Common myeloid progenitor, CD34-positive (primary cell): Measurements from ENCODE around the gene UFD1.

ENCODE experiments used
- CTCF ChIA-PET: fragments of 350-600 bp; sonication (Branson Sonifier 250); formaldehyde crosslinking; loops from one replicate; lab custom pipeline; 2021; ENCODE audit warnings: antibody characterized with exemption; lab: Charles Lee
- POLR2A ChIA-PET: fragments of 350-600 bp; sonication (Branson Sonifier 250); formaldehyde crosslinking; loops from one replicate; lab custom pipeline; 2021; ENCODE audit warnings: antibody characterized with exemption; lab: Charles Lee
- DNase-seq, 3 donors: peaks; one replicate each; pipeline versions ENCODE4 v3.0.0 to v3.0.0-alpha.2; 2013
- H3K27ac ChIP-seq, 2 experiments: 1 replicate in 1 of 2; 2 replicates in 1 of 2; pipeline ENCODE4 v1.7.0; 2013; ENCODE audit warnings: inconsistent platforms in 2 of 2, low read length in 2 of 2, mild to moderate bottlenecking in 2 of 2, low read depth in 1 of 2, moderate library complexity in 1 of 2; ENCODE audit not compliant: severe bottlenecking in 2 of 2, insufficient read depth in 1 of 2, poor library complexity in 1 of 2
- H3K27me3 ChIP-seq, 5 experiments: replicated peaks in 2 of 5; 1 replicate in 3 of 5; 2 replicates in 2 of 5; pipeline versions ENCODE4 v1.6.1 to v1.7.0; 2013; ENCODE audit warnings: low read length in 4 of 5, mild to moderate bottlenecking in 2 of 5, moderate library complexity in 2 of 5, inconsistent platforms in 1 of 5; ENCODE audit not compliant: insufficient read depth in 5 of 5, control insufficient read depth in 4 of 5
- H3K36me3 ChIP-seq, 4 experiments: 1 replicate in 2 of 4; 2 replicates in 2 of 4; pipeline versions ENCODE4 v1.6.1 to v1.7.0; 2013; ENCODE audit warnings: low read length in 3 of 4, control low read depth in 1 of 4, mild to moderate bottlenecking in 1 of 4; ENCODE audit not compliant: control insufficient read depth in 4 of 4, insufficient read depth in 4 of 4
- H3K4me1 ChIP-seq, 4 experiments: 1 replicate in 3 of 4; 2 replicates in 1 of 4; pipeline versions ENCODE4 v1.6.1 to v1.7.1; 2013; ENCODE audit warnings: low read length in 3 of 4, mild to moderate bottlenecking in 3 of 4, control low read depth in 1 of 4, inconsistent platforms in 1 of 4, moderate library complexity in 1 of 4; ENCODE audit not compliant: control insufficient read depth in 4 of 4, insufficient read depth in 4 of 4; ENCODE audit errors: control extremely low read depth in 1 of 4
- H3K4me3 ChIP-seq, 7 experiments: 1 replicate in 4 of 7; 2 replicates in 3 of 7; pipeline versions ENCODE4 v1.5.1 to v1.7.0; 2013; ENCODE audit warnings: mild to moderate bottlenecking in 7 of 7, low read length in 6 of 7, moderate library complexity in 6 of 7, inconsistent platforms in 2 of 7, low read depth in 2 of 7, control low read depth in 1 of 7; ENCODE audit not compliant: insufficient read depth in 4 of 7, control insufficient read depth in 1 of 7; ENCODE audit errors: extremely low read depth in 1 of 7
- H3K9me3 ChIP-seq, 5 experiments: 1 replicate in 4 of 5; 2 replicates in 1 of 5; pipeline versions ENCODE4 v1.6.1 to v1.7.1; 2013; ENCODE audit warnings: low read length in 4 of 5, mild to moderate bottlenecking in 2 of 5, inconsistent platforms in 1 of 5, low read depth in 1 of 5, moderate library complexity in 1 of 5; ENCODE audit not compliant: control insufficient read depth in 4 of 5, insufficient read depth in 2 of 5; ENCODE audit errors: control extremely low read depth in 1 of 5
- WGBS: methylation state at CpG from one replicate; pipeline ENCODE4 v1.1.5; 2013; ENCODE audit not compliant: insufficient coverage; 5-methylcytosine and 5-hydroxymethylcytosine counted together

UFD1 gene

DNA sequence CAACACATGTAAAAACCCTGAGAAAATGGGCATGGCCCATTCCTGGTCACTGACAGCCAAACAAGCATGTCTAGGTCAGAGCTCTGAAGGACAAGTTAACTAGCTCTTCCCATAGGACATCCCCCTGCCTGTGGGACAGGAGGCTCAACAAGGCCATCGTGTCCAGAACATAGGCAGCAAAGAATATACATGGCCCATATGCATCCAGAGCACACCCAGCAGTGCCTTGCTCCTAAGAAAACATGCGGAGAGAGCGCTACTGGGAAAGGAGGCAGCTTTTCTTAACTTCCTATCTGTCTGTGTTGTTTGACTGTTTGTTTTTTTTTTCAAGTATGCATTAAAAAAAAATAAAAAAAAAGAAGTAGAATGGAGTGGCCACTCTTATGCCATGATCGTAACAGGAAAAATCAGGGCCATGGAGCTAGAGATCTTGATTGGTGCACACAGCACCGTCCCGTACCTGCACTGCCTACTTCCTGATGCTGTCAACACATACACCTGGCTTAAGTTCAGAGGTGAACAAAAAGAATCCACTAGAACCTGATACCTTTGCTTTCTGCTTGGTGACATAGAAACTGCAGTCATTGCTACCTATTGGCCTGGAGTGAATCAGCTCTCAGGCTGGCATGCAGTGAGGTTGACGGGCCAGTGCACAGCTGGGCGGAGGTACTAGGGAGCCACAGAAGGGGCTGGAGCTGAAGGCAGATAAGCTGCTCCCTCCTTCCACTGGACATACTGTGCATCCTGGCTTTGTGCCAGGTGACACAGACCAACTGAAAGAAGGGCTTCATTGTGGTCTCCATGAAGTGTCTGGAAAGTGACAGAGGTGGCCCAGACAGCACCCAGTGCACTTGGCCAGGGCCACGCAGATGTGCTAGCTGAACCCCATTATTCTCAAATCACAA is 11.9 kb downstream of the UFD1 start:
- Histone ChIP-seq H3K9me3 (no peaks in the 10 kb centered on the region), H3K27me3 (no peaks in the 10 kb centered on the region), H3K27ac (no peak overlapping the region), H3K4me1 (no peaks in the 10 kb centered on the region), H3K36me3 (peaks cover 23 to 92% (median 70%) of the 10 kb centered on the region in 4 experiments), H3K4me3 (no peak overlapping the region)
- CTCF ChIA-PET = interaction anchor here (0.6 to 1.8 kb wide), 3 partner anchors 11 to 497 kb away, joined by 3 to 5 read pairs (median 4); no protein-coding TSS in a partner anchor
- DNase-seq = no peak
- WGBS = 98% methylated on average over 7 of the region's 9 CpGs
- POLR2A ChIA-PET = no interaction called here

- H3K4me3 ChIP-seq = no peak overlapping the region
- no peak overlapping the region for H3K27ac ChIP-seq
- no peaks in the 10 kb centered on the region for H3K27me3 ChIP-seq
- ChIA-PET CTCF (interaction anchor here (1.8 kb wide), 2 partner anchors 11 to 15 kb away, joined by 4 to 5 read pairs; no protein-coding TSS in a partner anchor), POLR2A (no interaction called here)
- 95% methylated on average over 12 of the region's 14 CpGs for WGBS
- DNase-seq = no peak
- no peaks in the 10 kb centered on the region for H3K4me1 ChIP-seq
- peaks cover 23 to 85% (median 64%) of the 10 kb centered on the region in 4 experiments for H3K36me3 ChIP-seq
- no peaks in the 10 kb centered on the region for H3K9me3 ChIP-seq
These were observed 12.8 kb downstream of the UFD1 start for GRCh38 chr22:19466126-19466716.

GRCh38 chr22:19464975-19465374 is 14.0 kb downstream of the UFD1 start:
- peaks cover 23 to 78% (median 58%) of the 10 kb centered on the region in 4 experiments for H3K36me3 ChIP-seq
- no peak overlapping the region for H3K27ac ChIP-seq
- H3K4me3 ChIP-seq = no peak overlapping the region
- 100% methylated on average over 4 of the region's 4 CpGs for WGBS
- no peak for DNase-seq
- no peaks in the 10 kb centered on the region for H3K9me3 ChIP-seq
- H3K4me1 ChIP-seq = no peaks in the 10 kb centered on the region
- H3K27me3 ChIP-seq = no peaks in the 10 kb centered on the region
- CTCF ChIA-PET = interaction anchor here (0.9 to 1.3 kb wide), 2 partner anchors 12 to 31 kb away, joined by 3 read pairs; no protein-coding TSS in a partner anchor
- POLR2A ChIA-PET = no interaction called here

DNA sequence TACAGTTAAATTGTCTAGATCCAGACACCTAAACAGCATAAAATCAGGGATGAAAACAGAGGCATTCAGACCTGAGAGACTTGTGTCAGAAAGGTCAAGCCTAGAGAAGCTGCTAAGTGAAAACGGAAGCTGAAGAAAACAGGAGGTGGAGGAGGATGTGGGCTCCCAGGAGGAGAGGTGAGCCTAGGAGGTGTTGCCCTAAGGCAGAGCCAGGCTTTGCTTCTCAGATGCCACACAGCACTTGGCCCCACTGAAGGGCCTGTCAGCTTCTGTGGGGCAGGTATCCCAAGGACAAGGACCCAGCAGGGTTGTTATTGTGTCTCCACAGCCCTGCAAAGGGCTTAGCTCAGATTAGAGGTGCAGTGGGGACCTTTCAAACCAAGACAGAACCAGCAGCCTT is 14.4 kb downstream of the UFD1 start:
- CTCF ChIA-PET = interaction anchor here (1.0 to 1.3 kb wide), 3 partner anchors 9 to 165 kb away, joined by 3 to 4 read pairs (median 3); no protein-coding TSS in a partner anchor
- H3K27ac ChIP-seq = no peak overlapping the region
- H3K4me1 ChIP-seq = no peaks in the 10 kb centered on the region
- H3K9me3 ChIP-seq = no peaks in the 10 kb centered on the region
- peaks cover 20 to 74% (median 54%) of the 10 kb centered on the region in 4 experiments for H3K36me3 ChIP-seq
- no peak overlapping the region for H3K4me3 ChIP-seq
- POLR2A ChIA-PET = no interaction called here
- no peaks in the 10 kb centered on the region for H3K27me3 ChIP-seq
- WGBS = 82% methylated on average over 1 of the region's 1 CpG
- no peak for DNase-seq

DNA sequence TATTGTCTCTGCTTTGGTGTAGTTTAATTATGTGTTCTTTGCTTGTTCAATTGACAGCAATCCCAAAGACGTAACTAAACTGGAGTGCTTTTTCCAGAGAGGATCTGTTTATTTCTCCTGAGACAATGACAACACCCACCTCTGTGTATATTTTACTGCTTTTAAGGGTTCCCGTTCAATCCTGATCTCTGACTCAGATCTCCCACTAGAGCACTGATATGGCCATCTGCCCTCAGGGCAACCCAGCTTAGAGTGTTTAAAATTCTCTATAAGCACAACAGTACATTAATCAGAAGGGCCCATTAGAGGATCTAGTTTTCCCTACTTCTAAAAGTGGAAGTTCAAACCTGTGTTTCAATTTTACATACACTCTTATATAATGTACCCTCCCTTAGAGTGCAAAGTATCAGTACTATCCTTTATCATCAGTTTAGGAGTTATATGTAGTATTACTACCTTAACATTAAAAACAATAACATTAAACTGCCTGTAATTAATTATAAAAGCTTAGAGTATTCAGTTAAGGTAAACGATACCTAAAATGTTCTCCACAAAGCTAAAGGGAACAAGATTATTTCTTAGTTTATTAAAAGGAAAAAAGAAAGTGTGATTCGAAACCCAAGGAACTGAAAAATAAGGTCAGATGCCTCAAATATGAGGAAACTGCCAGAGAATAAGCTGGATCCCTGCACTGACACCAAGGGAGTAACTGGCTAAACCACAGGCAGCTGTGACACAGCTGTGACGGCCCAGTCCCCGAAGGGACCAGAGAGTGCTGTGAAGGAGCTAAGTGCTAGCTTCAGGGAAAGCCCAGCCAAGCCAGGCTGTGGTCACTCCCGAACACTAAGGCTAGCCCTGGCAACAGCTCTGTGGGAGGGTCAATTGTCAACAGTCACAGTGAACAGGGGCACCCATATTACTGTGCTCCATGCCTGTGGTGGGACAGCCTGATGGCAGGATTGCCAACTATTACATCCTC is 15.2 kb downstream of the UFD1 start:
- H3K36me3 ChIP-seq = peaks cover 18 to 69% (median 50%) of the 10 kb centered on the region in 4 experiments

DNA sequence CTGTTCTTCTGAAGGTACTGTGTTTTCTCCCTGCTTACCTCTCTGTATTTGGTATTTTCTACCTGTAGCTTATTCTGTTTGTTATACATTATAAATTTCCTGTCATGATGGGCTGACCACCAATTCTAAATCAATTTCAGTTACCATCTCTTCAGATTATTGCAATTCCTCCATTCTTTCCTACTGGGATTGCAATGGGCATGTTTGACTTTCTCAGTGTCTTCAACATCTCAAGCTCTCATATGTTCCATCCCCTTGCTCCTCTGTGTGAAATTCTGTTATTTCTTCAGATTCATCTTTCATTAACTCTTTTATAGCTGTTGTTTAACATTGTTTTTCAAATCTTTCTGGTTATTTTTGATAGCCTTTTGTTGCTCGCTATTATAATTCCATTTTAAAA is 16.0 kb downstream of the UFD1 start:
- peaks cover 19 to 63% (median 47%) of the 10 kb centered on the region in 4 experiments for H3K36me3 ChIP-seq
- DNase-seq = no peak
- no peaks in the 10 kb centered on the region for H3K27me3 ChIP-seq
- ChIA-PET POLR2A (no interaction called here), CTCF (interaction anchor here (0.6 to 1.1 kb wide), 2 partner anchors 10 to 233 kb away, joined by 3 read pairs; no protein-coding TSS in a partner anchor)
- H3K4me1 ChIP-seq = no peaks in the 10 kb centered on the region
- H3K27ac ChIP-seq = no peak overlapping the region
- no peaks in the 10 kb centered on the region for H3K9me3 ChIP-seq
- WGBS = no CpG with 5 or more reads among the region's 1 CpG
- no peak overlapping the region for H3K4me3 ChIP-seq

More for the DNA sequence above, 15.2 kb downstream of the UFD1 start:
- H3K9me3 ChIP-seq = no peaks in the 10 kb centered on the region
- no peaks in the 10 kb centered on the region for H3K4me1 ChIP-seq
- no peak overlapping the region for H3K4me3 ChIP-seq
- POLR2A ChIA-PET = no interaction called here
- 83% methylated on average over 6 of the region's 7 CpGs for WGBS
- CTCF ChIA-PET = interaction anchor here (1.0 to 1.3 kb wide), 3 partner anchors 9 to 166 kb away, joined by 3 to 4 read pairs (median 3); no protein-coding TSS in a partner anchor
- H3K27ac ChIP-seq = peak overlapping the region in 1 of 2 experiments; percentile 22
- no peaks in the 10 kb centered on the region for H3K27me3 ChIP-seq
- no peak for DNase-seq
